Stimulated activated CD4-positive, alpha-beta T cell treated with anti-CD3 and anti-CD28 coated beads, Interleukin-2, amount 100 ng/mL, for 4 hours (primary cell): ENCODE measurements around the gene ANXA7.
A peak's percentile ranks its signal among the peaks of the same experiment; 100 is the strongest.

Experiments used
- DNase-seq: peaks from one replicate; pipeline ENCODE4 v3.0.0-alpha.2; 2020; ENCODE audit warnings: low read depth

The ANXA7 gene

GRCh38 chr10:73413528-73414229, at the start of gene ANXA7:
Gene ANXA7 (minus strand): TSS chr10:73414058. CDS start chr10:73400856, 13,202 bp downstream.
- DNase-seq = peak; percentile 89

- DNase-seq = no peak
Observed at GRCh38 chr10:73460897-73461296, 47.0 kb upstream of the ANXA7 start.

- no peak for DNase-seq
Observed at GRCh38 chr10:73459683-73460314, 45.9 kb upstream of the ANXA7 start.

- no peak for DNase-seq
Observed at GRCh38 chr10:73456187-73456890, 42.5 kb upstream of the ANXA7 start.

GRCh38 chr10:73449113-73449512, 35.3 kb upstream of the ANXA7 start:
- no peak for DNase-seq

- no peak for DNase-seq
Observed at GRCh38 chr10:73448384-73448783, 34.5 kb upstream of the ANXA7 start.

GRCh38 chr10:73446926-73447325, 33.1 kb upstream of the ANXA7 start:
- DNase-seq = no peak

- DNase-seq = no peak
Observed at GRCh38 chr10:73444457-73444856, 30.6 kb upstream of the ANXA7 start.

GRCh38 chr10:73439605-73440312, 25.9 kb upstream of the ANXA7 start:
- DNase-seq = no peak

- no peak for DNase-seq
Observed at GRCh38 chr10:73439055-73439454, 25.2 kb upstream of the ANXA7 start.

- DNase-seq = no peak
Observed at GRCh38 chr10:73433538-73433867, 19.6 kb upstream of the ANXA7 start, which contains the start of gene MSS51. Gene MSS51 (minus strand): TSS chr10:73433561. CDS start chr10:73428284, 5,277 bp downstream.

GRCh38 chr10:73432646-73433537, 19.0 kb upstream of the ANXA7 start:
- DNase-seq = no peak

GRCh38 chr10:73426318-73426717, 12.5 kb upstream of the ANXA7 start:
- DNase-seq = no peak

- no peak for DNase-seq
Observed at GRCh38 chr10:73424478-73424877, 10.6 kb upstream of the ANXA7 start.

GRCh38 chr10:73423309-73423708, 9.5 kb upstream of the ANXA7 start:
- no peak for DNase-seq

- DNase-seq = no peak
Observed at GRCh38 chr10:73416571-73416970, 2.7 kb upstream of the ANXA7 start.

GRCh38 chr10:73414230-73414945, 530 bp upstream of the ANXA7 start:
- no peak for DNase-seq

GRCh38 chr10:73413108-73413527, 740 bp downstream of the ANXA7 start:
- DNase-seq = no peak

- DNase-seq = no peak
Observed at GRCh38 chr10:73410897-73411296, 3.0 kb downstream of the ANXA7 start.

GRCh38 chr10:73408978-73409521, 4.8 kb downstream of the ANXA7 start:
- DNase-seq = no peak

GRCh38 chr10:73408061-73408460, 5.8 kb downstream of the ANXA7 start:
- no peak for DNase-seq
